Fibroblast of upper back skin (primary cell): ENCODE data around the gene PSMB2.
"Not testable (repeated sequence)": the region's sequence is repeated elsewhere in the genome, so short reads cannot be mapped to it uniquely, and the experiment has no call there.

Experiments
- DNase-seq: peaks from one replicate; pipeline ENCODE4 v3.0.0-alpha.2; 2013

Gene PSMB2

GRCh38 chr1:35641233-35641866 is at the start of gene PSMB2:
Gene PSMB2, minus strand, starts transcription at chr1:35641526. Its CDS starts 94 bp downstream, at chr1:35641432.
- peak; percentile 95 for DNase-seq

GRCh38 chr1:35691080-35691479 is 49.8 kb upstream of the PSMB2 start:
- DNase-seq, result no peak

- DNase-seq, result not testable (repeated sequence)
Measured at GRCh38 chr1:35690103-35690502, 48.8 kb upstream of the PSMB2 start.

GRCh38 chr1:35688161-35688560 is 46.8 kb upstream of the PSMB2 start:
- DNase-seq, result no peak

GRCh38 chr1:35683012-35683411 is 41.7 kb upstream of the PSMB2 start:
- DNase-seq, result no peak

GRCh38 chr1:35680271-35680670 is 38.9 kb upstream of the PSMB2 start:
- DNase-seq, result no peak

GRCh38 chr1:35675773-35676172 is 34.4 kb upstream of the PSMB2 start:
- DNase-seq, result no peak

- DNase-seq, result no peak
Measured at GRCh38 chr1:35674111-35674510, 32.8 kb upstream of the PSMB2 start.

GRCh38 chr1:35672116-35672515 is 30.8 kb upstream of the PSMB2 start:
- no peak for DNase-seq

GRCh38 chr1:35668506-35668905 is 27.2 kb upstream of the PSMB2 start:
- DNase-seq, result no peak

GRCh38 chr1:35666916-35667315 is 25.6 kb upstream of the PSMB2 start:
- DNase-seq, result no peak

GRCh38 chr1:35666216-35666615 is 24.9 kb upstream of the PSMB2 start:
- DNase-seq, result no peak

GRCh38 chr1:35663434-35663833 is 22.1 kb upstream of the PSMB2 start:
- no peak for DNase-seq

- no peak for DNase-seq
Measured at GRCh38 chr1:35661474-35661795, 20.1 kb upstream of the PSMB2 start.

GRCh38 chr1:35660581-35661473 is 19.5 kb upstream of the PSMB2 start:
- DNase-seq, result peak; percentile 62

GRCh38 chr1:35659589-35659988 is 18.3 kb upstream of the PSMB2 start:
- DNase-seq, result no peak

GRCh38 chr1:35657851-35658250 is 16.5 kb upstream of the PSMB2 start:
- no peak for DNase-seq

GRCh38 chr1:35656863-35657232 is 15.5 kb upstream of the PSMB2 start:
- no peak for DNase-seq

- no peak for DNase-seq
Measured at GRCh38 chr1:35656148-35656862, 15.0 kb upstream of the PSMB2 start.

GRCh38 chr1:35655196-35655595 is 13.9 kb upstream of the PSMB2 start:
- no peak for DNase-seq

GRCh38 chr1:35650416-35650815 is 9.1 kb upstream of the PSMB2 start:
- DNase-seq, result no peak

- DNase-seq, result no peak
Measured at GRCh38 chr1:35646043-35646442, 4.7 kb upstream of the PSMB2 start.

- no peak for DNase-seq
Measured at GRCh38 chr1:35644204-35644603, 2.9 kb upstream of the PSMB2 start.

GRCh38 chr1:35642471-35642955 is 1.2 kb upstream of the PSMB2 start:
- no peak for DNase-seq
